Left lung (tissue), 10 donors: ENCODE results near the gene POU3F3. TPM values are rescaled to one million over a fixed set of nuclear protein-coding genes. Genes with fewer than 3 reads are reported as not detected.

Source experiments
- ATAC-seq: fragments of 200-7000 bp; cut with Tn5 transposase; one replicate; pipeline ENCODE4 v1.9.1; 2020; ENCODE audit warnings: moderate library complexity
- DNase-seq, 4 donors: peaks; one replicate each; pipeline ENCODE4 v3.0.0-alpha.2; 2013 to 2020
- H3K27ac ChIP-seq, 2 donors: fragments of 200-600 bp; sonication (generic) in 1 of 2; one replicate each; pipeline versions ENCODE4 v1.5.0 to v1.8.0; 2020 to 2021
- H3K27me3 ChIP-seq, 2 donors: fragments of 200-600 bp; sonication (generic) in 1 of 2; one replicate each; pipeline versions ENCODE4 v1.5.0 to v1.8.0; 2020 to 2021
- H3K36me3 ChIP-seq, 2 donors: fragments of 200-600 bp; sonication (generic) in 1 of 2; one replicate each; pipeline versions ENCODE4 v1.5.0 to v1.8.0; 2020 to 2021
- H3K4me1 ChIP-seq, 2 donors: fragments of 200-600 bp; one replicate each; pipeline ENCODE4 v1.8.0; 2021
- H3K4me3 ChIP-seq, 2 donors: fragments of 200-600 bp; sonication (generic) in 1 of 2; one replicate each; pipeline versions ENCODE4 v1.5.0 to v1.8.0; 2020 to 2021; ENCODE audit warnings: mild to moderate bottlenecking in 1 of 2
- H3K9me3 ChIP-seq, 2 donors: fragments of 200-600 bp; sonication (generic) in 1 of 2; one replicate each; pipeline versions ENCODE4 v1.5.0 to v1.8.0; 2020 to 2021
- CTCF ChIP-seq, 2 donors: fragments of 200-600 bp; sonication (generic) in 1 of 2; IDR thresholded peaks; one replicate each; pipeline versions ENCODE4 v1.5.0 to v1.8.0; 2021; ENCODE audit warnings: antibody characterized with exemption in 2 of 2
- intact Hi-C, 2 donors: fragments of 100-400 bp; cut with DNase I; formaldehyde crosslinking; loops; one replicate each; pipeline versions ENCODE4 v1.11.2 to v1.14.2; 2022
- polyA plus RNA-seq, 6 donors: library from polyadenylated mRNA; unstranded; fragments of 120-200 nt; gene quantifications; one replicate each; pipeline ENCODE4 v1.2.1, GENCODE V29; 2013; ENCODE audit not compliant: insufficient read length in 6 of 6
- total RNA-seq, 2 donors: library from RNA; stranded (reverse); fragmentation: NEBNext Ultra II Directional; extraction: Animal tissue kit (Norgen Biotek cat#: 25700); gene quantifications; one replicate each; pipeline ENCODE4 v1.2.1, GENCODE V29; 2021
- donor health status: DM: no; HTN: yes; CAD: no.
- donor health status: DM: no; HTN: no; CAD: no.

The POU3F3 gene
- total and polyA plus RNA-seq, 8 donors, result 0.06 to 0.82 (median 0.21) TPM; not detected in 2

GRCh38 chr2:104889960-104890684 lies 36.2 kb downstream of the POU3F3 start:
- Histone ChIP-seq H3K36me3 (no peaks in the 10 kb centered on the region), H3K27ac (no peak overlapping the region), H3K4me3 (no peak overlapping the region), H3K27me3 (no peaks in the 10 kb centered on the region), H3K9me3 (no peaks in the 10 kb centered on the region), H3K4me1 (no peaks in the 10 kb centered on the region)
- intact Hi-C loops, result no loop called here
- DNase-seq (no peak), ATAC-seq (no peak)
- no peak for TF ChIP-seq CTCF (IDR thresholded peaks at IDR 0.05)

GRCh38 chr2:104890685-104891069 lies 36.8 kb downstream of the POU3F3 start:
- Histone ChIP-seq H3K27me3 (no peaks in the 10 kb centered on the region), H3K27ac (no peak overlapping the region), H3K4me3 (no peak overlapping the region), H3K36me3 (no peaks in the 10 kb centered on the region), H3K4me1 (no peaks in the 10 kb centered on the region), H3K9me3 (no peaks in the 10 kb centered on the region)
- DNase-seq, result no peak
- intact Hi-C loops, result no loop called here
- ATAC-seq, result no peak
- TF ChIP-seq CTCF (IDR thresholded peaks at IDR 0.05), result no peak

- Histone ChIP-seq H3K9me3 (no peaks in the 10 kb centered on the region), H3K4me1 (no peaks in the 10 kb centered on the region), H3K27ac (no peak overlapping the region), H3K27me3 (peaks cover 0 to 3% of the 10 kb centered on the region in 2 donors), H3K4me3 (no peak overlapping the region), H3K36me3 (no peaks in the 10 kb centered on the region)
- ATAC-seq (no peak), DNase-seq (no peak)
- intact Hi-C loops, result no loop called here
- TF ChIP-seq CTCF (IDR thresholded peaks at IDR 0.05), result no peak
These were observed 37.2 kb downstream of the POU3F3 start for GRCh38 chr2:104891145-104891544.

GRCh38 chr2:104896446-104896845 lies 42.5 kb downstream of the POU3F3 start:
- ATAC-seq, result no peak
- H3K27me3 ChIP-seq, result peaks cover 0 to 18% of the 10 kb centered on the region in 2 donors
- intact Hi-C loops, result no loop called here
- no peak overlapping the region for H3K4me3 ChIP-seq
- no peaks in the 10 kb centered on the region for H3K4me1 ChIP-seq
- no peak overlapping the region for H3K27ac ChIP-seq
- H3K36me3 ChIP-seq, result no peaks in the 10 kb centered on the region
- no peaks in the 10 kb centered on the region for H3K9me3 ChIP-seq
- TF ChIP-seq CTCF (IDR thresholded peaks at IDR 0.05), result no peak
- no peak for DNase-seq

- no peaks in the 10 kb centered on the region for H3K9me3 ChIP-seq
- intact Hi-C loops, result no loop called here
- no peak for DNase-seq
- H3K4me1 ChIP-seq, result no peaks in the 10 kb centered on the region
- no peak for ATAC-seq
- H3K36me3 ChIP-seq, result no peaks in the 10 kb centered on the region
- peaks cover 0 to 18% of the 10 kb centered on the region in 2 donors for H3K27me3 ChIP-seq
- H3K4me3 ChIP-seq, result no peak overlapping the region
- H3K27ac ChIP-seq, result no peak overlapping the region
- TF ChIP-seq CTCF (IDR thresholded peaks at IDR 0.05), result no peak
These were observed 43.7 kb downstream of the POU3F3 start for GRCh38 chr2:104897515-104898184.
